Karpas-422 (cell line): ENCODE data around the gene NR2E3. TPM values are rescaled to one million over a fixed set of nuclear protein-coding genes. Genes with fewer than 3 reads are reported as not detected.

Experiments used
- DNase-seq: peaks from one replicate; pipeline ENCODE4 v3.0.0-alpha.2; 2015
- H2AFZ ChIP-seq: fragments of 200-600 bp; sonication (generic); 2 replicates; pipeline ENCODE4 v1.6.1; 2014; ENCODE audit warnings: antibody characterized with exemption, low read length, mixed read lengths
- H3K27ac ChIP-seq: fragments of 200-600 bp; sonication (generic); 2 replicates; pipeline ENCODE4 v1.5.1; 2014; ENCODE audit warnings: mild to moderate bottlenecking, low read length, moderate library complexity
- H3K27me3 ChIP-seq: fragments of 200-600 bp; sonication (generic); 2 replicates; pipeline ENCODE4 v1.6.1; 2014; ENCODE audit warnings: low read length, mixed read lengths
- H3K36me3 ChIP-seq: fragments of 200-600 bp; sonication (generic); 2 replicates; pipeline ENCODE4 v1.6.1; 2014; ENCODE audit warnings: low read length, mixed read lengths; ENCODE audit not compliant: insufficient read depth
- H3K4me1 ChIP-seq: fragments of 200-600 bp; sonication (generic); 2 replicates; pipeline ENCODE4 v1.6.1; 2014; ENCODE audit warnings: mild to moderate bottlenecking, low read length, mixed read lengths
- H3K4me2 ChIP-seq: fragments of 200-600 bp; sonication (generic); 2 replicates; pipeline ENCODE4 v1.6.1; 2014; ENCODE audit warnings: low read length, low read depth, mild to moderate bottlenecking; ENCODE audit not compliant: poor library complexity, severe bottlenecking
- H3K4me3 ChIP-seq: fragments of 200-600 bp; sonication (generic); 2 replicates; pipeline ENCODE4 v1.5.1; 2014; ENCODE audit warnings: mild to moderate bottlenecking, antibody characterized with exemption, low read length, mixed read lengths
- H3K79me2 ChIP-seq: fragments of 200-600 bp; sonication (generic); 2 replicates; pipeline ENCODE4 v1.6.1; 2014; ENCODE audit warnings: mild to moderate bottlenecking, low read length, mixed read lengths
- H3K9ac ChIP-seq: fragments of 200-600 bp; sonication (generic); 2 replicates; pipeline ENCODE4 v1.6.0; 2014; ENCODE audit warnings: low read length
- H3K9me2 ChIP-seq: fragments of 200-600 bp; sonication (generic), shearing (Covaris generic); replicated peaks from 2 replicates; pipeline ENCODE4 v1.6.0; 2014; ENCODE audit warnings: mild to moderate bottlenecking, low read length, moderate library complexity; ENCODE audit not compliant: insufficient read depth
- H3K9me3 ChIP-seq: fragments of 300-700, 200-600 bp; sonication (generic); 2 replicates; pipeline ENCODE4 v1.6.1; 2014; ENCODE audit warnings: low read length, mixed read lengths
- H4K20me1 ChIP-seq: fragments of 200-600 bp; sonication (generic); 2 replicates; pipeline ENCODE4 v1.6.1; 2014; ENCODE audit warnings: mild to moderate bottlenecking, antibody characterized with exemption, low read length, low read depth; ENCODE audit not compliant: insufficient read depth
- total RNA-seq: library from RNA; depleted of rRNA; stranded (reverse); fragments of >200 nt; shearing (Covaris generic); gene quantifications from 2 replicates; pipeline ENCODE4 v1.2.3, GENCODE V29; 2014; ENCODE audit warnings: low replicate concordance

NR2E3 gene
- total RNA-seq, 1 experiment from 2014 or later, result not detected

DNA sequence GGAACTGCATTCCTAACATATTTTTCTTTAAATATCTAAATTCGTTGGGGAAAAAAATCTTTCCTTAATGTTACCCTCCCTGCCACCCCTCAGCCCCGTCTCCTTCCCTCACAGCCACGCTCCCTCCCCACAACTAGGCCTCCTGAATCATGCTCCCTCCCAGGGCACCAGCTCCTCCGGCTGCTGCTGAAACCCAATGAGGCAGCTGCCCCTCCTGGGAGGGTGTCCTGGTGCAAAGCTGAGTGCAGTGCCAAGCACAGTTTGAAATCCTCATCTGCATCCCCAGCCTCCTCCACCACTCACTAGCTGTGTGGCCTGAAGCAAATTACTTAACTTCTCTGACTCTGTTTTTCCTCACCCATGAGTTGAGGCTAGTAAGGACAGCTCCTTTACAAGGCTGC is 2.7 kb upstream of the NR2E3 start:
- Histone ChIP-seq H3K4me2 (no peak overlapping the region), H3K9ac (no peak overlapping the region), H3K79me2 (no peaks in the 10 kb centered on the region), H4K20me1 (no peaks in the 10 kb centered on the region), H3K9me3 (no peaks in the 10 kb centered on the region), H3K27me3 (no peaks in the 10 kb centered on the region), H3K4me3 (no peak overlapping the region), H2AFZ (no peak overlapping the region), H3K36me3 (no peaks in the 10 kb centered on the region), H3K9me2 (no peaks in the 10 kb centered on the region), H3K4me1 (peaks cover 47% of the 10 kb centered on the region), H3K27ac (no peak overlapping the region)
- no peak for DNase-seq

DNA sequence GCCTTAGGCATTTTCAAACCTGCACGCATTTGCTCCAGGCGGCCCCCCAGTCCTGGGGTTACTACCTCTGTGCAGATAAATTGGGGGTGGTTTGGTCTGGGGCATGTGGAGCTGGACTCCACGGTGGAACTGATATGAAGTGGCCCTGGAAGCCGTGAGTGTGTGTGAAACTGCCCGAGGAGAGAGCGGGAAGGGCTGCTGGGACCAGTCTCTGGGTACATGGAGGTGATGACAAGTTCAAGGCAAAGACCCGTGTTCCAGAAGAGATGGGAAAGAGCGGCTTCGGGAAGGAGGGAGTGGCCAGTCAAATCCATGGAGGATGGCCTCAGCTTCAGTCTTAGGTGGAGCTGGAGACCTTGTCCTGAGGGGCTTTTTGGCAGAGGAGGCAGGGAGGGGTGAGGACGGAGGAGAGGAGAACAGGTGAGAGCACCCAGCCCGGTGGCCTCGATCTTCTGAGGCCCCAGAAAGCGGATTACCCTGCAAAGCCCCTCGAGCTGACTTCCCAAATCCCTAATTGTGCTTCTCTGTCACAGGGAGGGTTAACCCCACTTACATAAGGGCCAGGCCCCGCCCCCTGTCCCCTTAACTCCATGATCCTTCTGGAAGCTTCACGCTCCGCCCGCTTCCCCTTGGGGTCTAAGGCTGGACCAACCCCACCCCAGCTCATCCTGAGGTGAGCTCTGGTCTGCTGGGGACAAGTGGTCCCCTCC is 1.9 kb upstream of the NR2E3 start:
- no peak for DNase-seq
- no peaks in the 10 kb centered on the region for H4K20me1 ChIP-seq
- H3K9me3 ChIP-seq, result no peaks in the 10 kb centered on the region
- H3K9me2 ChIP-seq, result no peaks in the 10 kb centered on the region
- peaks cover 47% of the 10 kb centered on the region for H3K4me1 ChIP-seq
- H3K36me3 ChIP-seq, result no peaks in the 10 kb centered on the region
- H3K27ac ChIP-seq, result no peak overlapping the region
- H3K9ac ChIP-seq, result no peak overlapping the region
- no peak overlapping the region for H3K4me2 ChIP-seq
- H3K79me2 ChIP-seq, result no peaks in the 10 kb centered on the region
- no peak overlapping the region for H3K4me3 ChIP-seq
- H3K27me3 ChIP-seq, result no peaks in the 10 kb centered on the region
- H2AFZ ChIP-seq, result no peak overlapping the region

DNA sequence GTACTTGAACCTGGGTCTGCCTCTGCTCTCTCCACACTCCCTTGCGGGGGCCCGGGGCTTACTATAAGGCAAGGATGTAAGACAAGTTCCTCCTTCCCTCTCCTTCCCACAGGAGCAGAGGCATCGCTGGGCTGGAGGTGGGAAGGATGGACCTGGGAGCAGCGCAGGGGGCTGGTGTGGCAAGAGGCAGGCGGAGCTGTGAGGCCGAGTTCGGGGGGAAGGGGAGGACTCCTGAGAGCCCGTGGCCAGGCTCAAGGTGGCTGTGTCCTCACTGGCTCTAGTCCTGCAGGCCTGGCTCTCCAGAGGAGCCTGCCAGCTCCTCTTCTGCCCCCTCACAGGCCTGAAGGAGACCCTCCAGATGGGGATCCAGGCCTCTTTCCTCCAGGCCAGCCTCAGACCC is 1.0 kb upstream of the NR2E3 start:
- H3K79me2 ChIP-seq, result no peaks in the 10 kb centered on the region

GRCh38 chr15:71811036-71811736 is 832 bp downstream of the NR2E3 start:
- Histone ChIP-seq H3K27ac (no peak overlapping the region), H3K36me3 (no peaks in the 10 kb centered on the region), H3K4me2 (no peak overlapping the region), H3K9ac (no peak overlapping the region), H3K79me2 (no peaks in the 10 kb centered on the region), H4K20me1 (no peaks in the 10 kb centered on the region), H2AFZ (no peak overlapping the region), H3K4me1 (peaks cover 22% of the 10 kb centered on the region), H3K27me3 (no peaks in the 10 kb centered on the region), H3K9me2 (no peaks in the 10 kb centered on the region), H3K4me3 (no peak overlapping the region), H3K9me3 (no peaks in the 10 kb centered on the region)
- DNase-seq, result no peak

More for the DNA sequence above, 1.0 kb upstream of the NR2E3 start:
- no peaks in the 10 kb centered on the region for H3K9me3 ChIP-seq
- H3K4me2 ChIP-seq, result no peak overlapping the region
- no peaks in the 10 kb centered on the region for H3K9me2 ChIP-seq
- no peaks in the 10 kb centered on the region for H3K36me3 ChIP-seq
- DNase-seq, result no peak
- H3K27ac ChIP-seq, result no peak overlapping the region
- H3K4me1 ChIP-seq, result peaks cover 40% of the 10 kb centered on the region
- no peaks in the 10 kb centered on the region for H4K20me1 ChIP-seq
- no peak overlapping the region for H3K9ac ChIP-seq
- H2AFZ ChIP-seq, result no peak overlapping the region
- H3K27me3 ChIP-seq, result no peaks in the 10 kb centered on the region
- H3K4me3 ChIP-seq, result no peak overlapping the region

GRCh38 chr15:71811752-71812735 is 1.7 kb downstream of the NR2E3 start:
- no peaks in the 10 kb centered on the region for H3K9me2 ChIP-seq
- no peaks in the 10 kb centered on the region for H3K9me3 ChIP-seq
- no peak overlapping the region for H3K27ac ChIP-seq
- no peaks in the 10 kb centered on the region for H4K20me1 ChIP-seq
- no peaks in the 10 kb centered on the region for H3K27me3 ChIP-seq
- no peak overlapping the region for H3K4me3 ChIP-seq
- no peaks in the 10 kb centered on the region for H3K36me3 ChIP-seq
- H2AFZ ChIP-seq, result no peak overlapping the region
- no peak overlapping the region for H3K4me2 ChIP-seq
- peaks cover 13% of the 10 kb centered on the region for H3K4me1 ChIP-seq
- H3K9ac ChIP-seq, result no peak overlapping the region
- H3K79me2 ChIP-seq, result no peaks in the 10 kb centered on the region
- DNase-seq, result no peak

DNA sequence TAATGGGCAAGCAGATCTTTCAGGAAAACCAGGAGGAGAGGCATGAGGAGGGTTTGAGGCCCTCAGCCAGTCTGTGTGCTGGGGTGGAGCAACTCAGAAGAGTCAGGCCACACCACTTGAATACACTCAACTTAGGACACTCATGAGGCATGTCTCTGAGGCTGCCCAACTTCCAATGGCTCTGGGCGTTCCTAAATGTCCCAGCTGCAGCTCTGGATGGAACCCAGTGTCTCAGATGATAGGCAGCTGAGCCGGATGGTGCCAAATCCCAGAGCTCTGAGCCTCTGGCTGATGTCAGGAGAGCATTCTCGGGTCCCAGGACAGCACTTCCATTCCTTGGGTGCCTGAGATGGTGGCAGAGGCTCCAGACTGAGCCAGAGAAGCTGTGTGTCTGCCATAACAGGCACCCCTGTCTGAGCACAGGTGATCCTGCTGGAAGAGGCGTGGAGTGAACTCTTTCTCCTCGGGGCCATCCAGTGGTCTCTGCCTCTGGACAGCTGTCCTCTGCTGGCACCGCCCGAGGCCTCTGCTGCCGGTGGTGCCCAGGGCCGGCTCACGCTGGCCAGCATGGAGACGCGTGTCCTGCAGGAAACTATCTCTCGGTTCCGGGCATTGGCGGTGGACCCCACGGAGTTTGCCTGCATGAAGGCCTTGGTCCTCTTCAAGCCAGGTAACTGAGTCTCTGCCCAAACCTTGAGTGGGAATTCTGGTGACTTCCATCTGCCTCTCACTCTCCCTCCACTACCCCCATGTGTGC is 2.8 kb downstream of the NR2E3 start:
- Histone ChIP-seq H3K36me3 (no peaks in the 10 kb centered on the region), H3K4me3 (no peak overlapping the region), H4K20me1 (no peaks in the 10 kb centered on the region), H3K4me2 (no peak overlapping the region), H2AFZ (no peak overlapping the region), H3K79me2 (no peaks in the 10 kb centered on the region), H3K9me3 (no peaks in the 10 kb centered on the region), H3K27ac (no peak overlapping the region), H3K4me1 (peaks cover 2% of the 10 kb centered on the region; the same call in 1 of the 2 replicates), H3K9ac (no peak overlapping the region), H3K9me2 (no peaks in the 10 kb centered on the region), H3K27me3 (no peaks in the 10 kb centered on the region)
- DNase-seq, result peak; percentile 38

DNA sequence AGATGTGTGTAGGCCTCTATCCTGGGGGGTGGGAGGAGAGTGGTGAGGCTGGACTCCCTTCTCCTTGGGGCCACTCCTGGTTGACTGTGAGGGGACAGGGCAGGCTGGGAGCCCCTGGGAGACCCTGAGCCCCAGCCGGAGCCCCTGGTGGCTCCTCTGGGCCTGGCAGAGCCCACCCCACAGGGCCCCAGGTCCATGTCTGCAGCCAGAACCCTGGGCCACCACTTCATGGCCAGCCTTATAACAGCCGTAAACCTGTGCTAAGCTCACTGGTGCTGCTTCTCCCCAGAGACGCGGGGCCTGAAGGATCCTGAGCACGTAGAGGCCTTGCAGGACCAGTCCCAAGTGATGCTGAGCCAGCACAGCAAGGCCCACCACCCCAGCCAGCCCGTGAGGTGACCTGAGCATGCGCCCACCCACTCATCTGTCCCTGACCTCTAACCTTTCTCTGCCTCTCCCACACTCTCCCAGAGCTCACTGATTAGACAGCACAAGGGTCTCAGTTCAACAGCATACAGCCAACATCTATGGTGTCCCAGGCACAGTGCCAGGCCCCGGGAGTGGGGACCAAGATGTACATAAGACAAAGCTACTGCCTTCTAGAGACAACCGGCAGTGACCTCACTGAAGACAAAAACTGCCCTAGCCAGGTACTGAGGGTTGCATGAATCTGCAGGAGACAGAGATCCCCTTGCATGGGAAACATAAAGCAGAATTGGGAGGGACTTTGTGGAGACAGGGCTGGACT is 3.5 kb downstream of the NR2E3 start:
- H3K79me2 ChIP-seq, result no peaks in the 10 kb centered on the region
- no peaks in the 10 kb centered on the region for H3K9me2 ChIP-seq
- DNase-seq, result no peak
- H3K4me2 ChIP-seq, result no peak overlapping the region
- no peaks in the 10 kb centered on the region for H3K9me3 ChIP-seq
- H3K4me1 ChIP-seq, result no peaks in the 10 kb centered on the region
- no peak overlapping the region for H3K4me3 ChIP-seq
- no peak overlapping the region for H3K27ac ChIP-seq
- H4K20me1 ChIP-seq, result no peaks in the 10 kb centered on the region
- no peak overlapping the region for H3K9ac ChIP-seq
- no peaks in the 10 kb centered on the region for H3K27me3 ChIP-seq
- no peaks in the 10 kb centered on the region for H3K36me3 ChIP-seq
- no peak overlapping the region for H2AFZ ChIP-seq
